Stomach smooth muscle (tissue), 2 donors: ENCODE measurements around the gene ZBTB21.

ENCODE experiments used
- H3K27ac ChIP-seq: one replicate; pipeline ENCODE4 v1.7.0; 2013; ENCODE audit warnings: mild to moderate bottlenecking, low read length, inconsistent platforms
- H3K27me3 ChIP-seq, 2 donors: one replicate each; pipeline ENCODE4 v1.7.0; 2013; ENCODE audit warnings: low read length in 2 of 2; ENCODE audit not compliant: insufficient read depth in 2 of 2, control insufficient read depth in 1 of 2
- H3K36me3 ChIP-seq, 2 donors: one replicate each; pipeline ENCODE4 v1.7.0; 2013; ENCODE audit warnings: low read length in 2 of 2; ENCODE audit not compliant: control insufficient read depth in 2 of 2, insufficient read depth in 2 of 2
- H3K4me1 ChIP-seq: one replicate; pipeline ENCODE4 v1.7.0; 2013; ENCODE audit warnings: low read length; ENCODE audit not compliant: control insufficient read depth, insufficient read depth
- H3K4me3 ChIP-seq, 2 donors: one replicate each; pipeline ENCODE4 v1.7.0; 2013; ENCODE audit warnings: low read length in 2 of 2
- H3K9ac ChIP-seq, 2 donors: one replicate each; pipeline ENCODE4 v1.7.0; 2013; ENCODE audit warnings: low read length in 2 of 2, mild to moderate bottlenecking in 1 of 2
- H3K9me3 ChIP-seq, 2 donors: one replicate each; pipeline ENCODE4 v1.7.0; 2013; ENCODE audit warnings: low read length in 2 of 2; ENCODE audit not compliant: control insufficient read depth in 2 of 2
- donor health status: healthy.
- donor health status: Pancreatic carcinoma.

ZBTB21 gene

DNA sequence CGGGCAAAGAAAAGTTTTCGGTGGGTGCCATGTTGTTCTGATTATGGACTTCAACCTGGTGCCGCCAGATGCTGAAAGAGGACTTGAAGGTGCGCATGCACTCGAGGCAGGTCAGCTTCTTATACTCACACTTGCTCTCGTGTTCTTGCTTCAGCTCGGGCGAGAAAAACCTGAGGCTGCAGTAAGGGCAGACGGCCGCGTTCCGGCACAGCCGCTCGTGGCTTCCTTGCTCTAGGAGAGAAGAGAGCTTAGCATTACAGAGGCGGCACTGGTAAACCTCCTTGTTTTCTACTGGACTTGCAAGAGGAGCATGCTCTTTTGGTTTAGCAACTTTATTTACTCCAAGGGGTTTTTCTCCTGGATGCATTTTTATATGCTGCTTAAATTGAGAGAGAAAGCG, 18.5 kb downstream of the ZBTB21 start:
- Histone ChIP-seq H3K4me3 (no peak overlapping the region), H3K27me3 (no peaks in the 10 kb centered on the region), H3K9ac (no peak overlapping the region), H3K36me3 (peaks cover 26 to 40% of the 10 kb centered on the region in 2 donors), H3K27ac (no peak overlapping the region), H3K9me3 (no peaks in the 10 kb centered on the region), H3K4me1 (no peaks in the 10 kb centered on the region)

DNA sequence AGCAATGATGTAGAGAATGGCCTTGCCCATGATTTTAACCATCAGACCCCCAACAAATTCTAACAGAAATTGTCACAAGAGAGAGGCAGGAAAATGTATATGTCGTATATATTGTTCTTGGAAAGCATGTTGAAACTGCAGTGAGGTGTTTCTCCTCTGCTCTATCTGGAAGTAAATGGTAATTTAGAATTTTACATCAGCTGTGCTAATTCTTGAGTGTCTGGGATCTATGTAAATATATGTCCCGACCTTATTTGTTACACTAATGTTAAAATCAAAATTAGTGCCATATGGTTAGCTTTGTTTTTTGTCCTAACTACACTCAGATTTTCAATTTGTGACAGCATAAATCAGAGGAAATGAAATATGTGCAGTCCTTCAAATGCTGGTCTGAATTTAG, 20.5 kb downstream of the ZBTB21 start:
- no peaks in the 10 kb centered on the region for H3K9me3 ChIP-seq
- H3K36me3 ChIP-seq: peaks cover 26 to 34% of the 10 kb centered on the region in 2 donors
- H3K9ac ChIP-seq: no peak overlapping the region
- H3K4me1 ChIP-seq: no peaks in the 10 kb centered on the region
- no peaks in the 10 kb centered on the region for H3K27me3 ChIP-seq
- H3K4me3 ChIP-seq: no peak overlapping the region
- H3K27ac ChIP-seq: no peak overlapping the region

DNA sequence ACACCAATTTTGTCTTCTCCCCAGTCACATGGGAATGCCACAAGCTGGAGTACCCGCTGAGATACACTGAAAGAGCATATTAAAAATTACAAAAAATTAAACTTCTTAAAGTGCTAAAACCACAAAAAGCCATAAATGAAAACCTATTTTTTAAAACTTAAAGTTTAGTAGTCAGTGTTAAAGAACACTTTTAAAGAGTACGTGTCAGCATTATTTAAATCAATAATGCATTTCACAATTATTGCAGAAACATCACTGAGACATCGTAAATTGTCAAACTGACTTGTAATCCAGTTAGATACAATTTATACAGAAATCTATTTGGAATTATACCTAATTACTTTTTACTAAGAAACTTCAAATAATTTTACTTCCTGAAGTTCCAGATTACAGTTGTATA, 22.9 kb downstream of the ZBTB21 start:
- no peak overlapping the region for H3K9ac ChIP-seq
- H3K4me3 ChIP-seq: no peak overlapping the region
- peaks cover 16 to 20% of the 10 kb centered on the region in 2 donors for H3K36me3 ChIP-seq
- no peaks in the 10 kb centered on the region for H3K4me1 ChIP-seq
- no peaks in the 10 kb centered on the region for H3K9me3 ChIP-seq
- H3K27ac ChIP-seq: no peak overlapping the region
- H3K27me3 ChIP-seq: no peaks in the 10 kb centered on the region

DNA sequence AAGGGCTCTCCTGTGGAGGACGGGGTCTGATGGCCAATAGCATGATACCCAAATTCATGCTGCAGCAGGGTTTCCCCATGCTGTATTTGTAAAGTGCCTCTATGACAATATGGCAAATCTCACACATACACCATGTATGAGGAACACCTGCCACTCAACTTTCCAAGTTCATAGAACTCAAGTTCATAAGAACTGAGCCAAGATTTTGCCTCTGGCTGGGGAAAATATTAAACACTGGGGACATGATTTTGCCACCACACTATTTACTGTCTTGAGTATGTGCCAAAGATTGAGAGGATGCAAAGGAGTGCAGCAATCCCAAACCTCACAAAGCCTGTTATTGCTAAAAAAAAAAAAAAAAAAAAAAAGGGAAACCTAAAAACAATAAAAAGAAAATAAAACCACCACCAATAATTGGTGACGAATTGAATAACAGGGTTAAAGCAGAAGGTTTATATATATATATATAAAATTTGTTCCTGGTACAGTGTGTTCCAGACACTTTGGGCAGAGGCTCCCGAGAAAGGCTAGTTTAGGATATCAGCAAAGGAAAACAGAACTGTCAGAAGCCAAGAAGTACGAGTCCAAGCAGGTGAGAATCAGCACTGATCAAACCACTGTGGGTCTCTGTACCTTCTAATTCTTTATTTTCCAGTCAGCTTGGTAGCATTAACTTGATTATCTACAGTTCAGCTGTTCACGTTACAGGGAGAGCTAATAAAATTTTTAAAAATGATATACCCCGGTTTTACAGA, 24.3 kb downstream of the ZBTB21 start:
- no peaks in the 10 kb centered on the region for H3K27me3 ChIP-seq
- peaks cover 2 to 5% of the 10 kb centered on the region in 2 donors for H3K36me3 ChIP-seq
- no peaks in the 10 kb centered on the region for H3K4me1 ChIP-seq
- no peak overlapping the region for H3K9ac ChIP-seq
- H3K27ac ChIP-seq: no peak overlapping the region
- no peaks in the 10 kb centered on the region for H3K9me3 ChIP-seq
- H3K4me3 ChIP-seq: no peak overlapping the region

DNA sequence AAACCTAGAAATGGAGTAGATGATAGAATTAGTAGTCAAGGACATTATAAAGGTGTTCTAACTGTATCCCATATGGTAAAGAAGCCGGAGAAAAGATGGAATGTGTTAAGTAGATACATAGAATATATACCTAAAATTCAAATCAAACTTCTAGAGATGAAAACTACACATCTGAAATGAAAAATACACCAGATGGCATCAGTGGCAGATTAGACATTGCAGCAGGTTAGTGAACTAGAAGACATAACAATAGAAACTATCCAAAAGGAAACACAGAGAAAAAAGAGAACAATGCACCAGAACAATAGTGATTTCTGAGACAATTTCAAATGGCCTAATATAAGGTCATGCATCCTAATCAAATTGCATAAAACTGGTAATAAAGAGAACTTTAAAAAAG, 26.9 kb downstream of the ZBTB21 start:
- Histone ChIP-seq H3K36me3 (no peaks in the 10 kb centered on the region), H3K4me3 (no peak overlapping the region), H3K9me3 (peaks cover 0 to 7% of the 10 kb centered on the region in 2 donors), H3K9ac (no peak overlapping the region), H3K27ac (no peak overlapping the region), H3K27me3 (no peaks in the 10 kb centered on the region), H3K4me1 (peaks cover 2% of the 10 kb centered on the region)

DNA sequence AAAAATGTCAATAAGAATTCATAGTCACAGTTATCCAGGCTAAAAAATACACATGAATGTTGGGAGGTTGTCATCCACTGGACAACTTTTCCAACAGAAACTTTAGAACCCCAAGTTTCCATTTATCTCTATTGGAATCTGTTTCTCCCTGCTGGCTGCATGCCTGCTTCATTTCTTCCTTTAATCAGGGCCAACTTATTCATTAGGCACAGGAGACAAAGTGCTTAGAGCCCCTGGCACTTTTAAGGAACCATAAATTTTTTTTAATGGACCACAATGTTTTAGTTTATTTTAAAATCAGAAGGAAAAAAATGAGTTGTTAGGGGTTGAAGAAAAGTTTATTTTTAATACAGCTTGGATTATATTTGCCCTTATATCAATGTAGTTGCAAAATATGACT, 29.6 kb downstream of the ZBTB21 start:
- Histone ChIP-seq H3K36me3 (no peaks in the 10 kb centered on the region), H3K4me1 (peaks cover 2% of the 10 kb centered on the region), H3K27ac (no peak overlapping the region), H3K27me3 (no peaks in the 10 kb centered on the region), H3K9me3 (peaks cover 0 to 7% of the 10 kb centered on the region in 2 donors), H3K4me3 (no peak overlapping the region), H3K9ac (no peak overlapping the region)

DNA sequence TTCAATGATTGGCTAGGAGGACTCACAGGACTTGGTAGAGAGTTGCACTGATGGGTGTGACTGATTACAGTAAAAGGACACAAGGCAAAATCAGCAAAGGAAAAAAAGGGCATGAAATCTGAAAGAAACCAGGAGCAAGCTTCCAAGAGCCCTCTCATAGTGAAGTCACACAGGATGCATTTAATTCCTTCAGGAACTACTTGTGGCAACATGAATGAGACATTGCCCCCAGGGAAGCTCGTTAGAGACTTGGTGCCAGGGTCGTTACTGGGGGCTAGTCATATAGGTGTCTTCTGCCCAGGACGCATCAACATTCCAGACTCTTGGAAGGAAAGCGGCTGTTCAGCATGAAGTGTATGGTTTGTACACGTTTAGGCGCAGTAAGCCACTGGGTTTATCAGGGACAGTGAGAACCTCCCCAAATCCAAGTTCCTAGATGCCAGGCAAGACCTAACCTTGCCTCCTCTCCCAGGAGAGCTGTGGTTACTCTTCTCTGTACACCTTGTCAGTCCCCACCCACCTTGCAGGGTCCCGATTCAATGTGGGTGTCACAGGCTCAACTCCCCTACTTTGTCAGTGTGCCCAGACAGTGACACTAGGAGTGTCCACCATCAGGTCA, 30.3 kb downstream of the ZBTB21 start:
- Histone ChIP-seq H3K9me3 (peaks cover 0 to 7% of the 10 kb centered on the region in 2 donors), H3K27me3 (no peaks in the 10 kb centered on the region), H3K4me1 (peaks cover 2% of the 10 kb centered on the region), H3K4me3 (no peak overlapping the region), H3K36me3 (no peaks in the 10 kb centered on the region), H3K27ac (no peak overlapping the region), H3K9ac (no peak overlapping the region)

DNA sequence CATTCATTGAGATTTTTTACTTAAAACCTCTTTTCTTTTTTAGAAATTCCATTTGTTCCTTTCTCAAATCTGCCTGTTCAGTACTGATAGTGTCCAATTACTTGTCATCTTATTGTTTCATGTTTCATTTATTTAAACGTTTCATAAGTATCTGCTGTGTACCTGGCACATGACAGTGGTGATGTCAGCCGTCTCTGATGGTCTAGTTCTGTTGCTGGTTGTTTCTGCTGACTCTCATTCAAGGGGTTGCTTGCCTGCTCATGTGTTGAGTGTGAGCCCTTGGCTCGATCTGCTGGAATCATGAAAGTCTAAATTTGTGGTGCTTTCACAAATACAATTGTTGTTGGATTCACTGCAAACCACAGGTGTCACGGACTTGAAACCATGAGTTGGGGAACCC, 30.8 kb downstream of the ZBTB21 start:
- Histone ChIP-seq H3K36me3 (no peaks in the 10 kb centered on the region), H3K27me3 (no peaks in the 10 kb centered on the region), H3K9me3 (peaks cover 0 to 7% of the 10 kb centered on the region in 2 donors), H3K4me1 (peaks cover 2% of the 10 kb centered on the region), H3K9ac (no peak overlapping the region), H3K27ac (no peak overlapping the region), H3K4me3 (no peak overlapping the region)

DNA sequence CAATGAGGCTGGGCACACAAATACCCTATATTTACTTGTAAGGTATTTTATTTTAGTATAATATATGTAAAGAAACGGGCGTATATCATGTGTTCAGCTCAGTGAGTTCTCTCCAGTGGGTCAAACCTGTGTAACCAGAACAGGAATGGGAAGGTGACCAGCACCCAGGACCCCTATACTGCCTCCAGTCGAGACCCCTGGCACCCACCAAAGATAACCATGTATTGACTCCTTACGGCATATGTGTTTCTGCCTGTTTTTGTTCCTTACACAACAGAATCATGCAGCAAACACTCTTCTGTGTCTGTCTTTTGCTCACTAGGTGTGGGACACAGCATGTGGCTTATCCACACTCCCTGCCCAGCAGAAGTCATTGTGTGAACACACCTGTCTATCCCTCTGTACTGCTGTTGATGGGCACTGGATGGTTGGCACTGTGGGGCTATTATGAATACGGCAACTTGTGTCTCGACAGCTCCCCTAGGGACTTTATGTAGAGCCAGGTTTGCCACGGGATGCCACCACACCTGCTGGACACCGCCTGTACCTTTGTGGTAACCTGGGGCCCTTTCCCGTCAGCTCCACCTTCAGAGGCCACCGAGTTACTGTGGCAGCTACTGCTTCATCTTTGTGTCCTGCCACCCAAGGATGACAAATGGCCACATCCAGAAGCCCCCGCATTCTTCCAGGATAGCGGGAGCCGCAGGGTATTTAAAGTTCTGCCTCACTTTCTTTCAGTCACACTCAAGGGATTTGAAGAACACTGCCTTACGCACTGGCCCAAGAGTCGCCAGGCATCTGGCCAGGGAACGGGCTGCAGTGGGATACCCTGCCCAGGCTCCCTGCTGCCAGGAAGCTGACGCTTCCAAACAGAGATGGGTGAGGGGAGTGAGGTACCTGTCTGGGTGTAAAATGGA, 32.9 kb downstream of the ZBTB21 start:
- H3K4me3 ChIP-seq: no peak overlapping the region
- no peak overlapping the region for H3K9ac ChIP-seq
- H3K4me1 ChIP-seq: peaks cover 2% of the 10 kb centered on the region
- H3K36me3 ChIP-seq: no peaks in the 10 kb centered on the region
- H3K9me3 ChIP-seq: peaks cover 0 to 7% of the 10 kb centered on the region in 2 donors
- no peaks in the 10 kb centered on the region for H3K27me3 ChIP-seq
- no peak overlapping the region for H3K27ac ChIP-seq

DNA sequence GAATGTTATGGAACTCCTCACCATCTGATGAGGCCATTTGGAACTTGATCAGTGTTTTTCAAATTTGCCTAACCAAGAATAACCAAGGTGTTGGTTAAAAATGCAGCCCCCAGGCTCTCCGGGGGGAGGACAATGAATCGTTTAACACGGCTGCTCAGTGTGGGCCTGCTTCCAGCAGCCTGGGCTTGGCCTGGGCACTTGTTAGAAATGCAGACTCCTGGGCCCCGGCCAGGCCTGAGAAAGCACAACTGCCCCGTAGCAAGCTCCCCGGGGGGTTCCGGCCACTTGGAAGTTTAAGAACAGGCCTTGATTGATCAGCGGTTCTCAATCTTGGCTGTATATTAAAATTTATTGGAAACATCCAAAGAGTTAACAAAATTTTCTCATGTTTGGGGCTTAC, 33.5 kb downstream of the ZBTB21 start:
- no peak overlapping the region for H3K4me3 ChIP-seq
- H3K27me3 ChIP-seq: no peaks in the 10 kb centered on the region
- H3K9me3 ChIP-seq: peaks cover 0 to 7% of the 10 kb centered on the region in 2 donors
- no peak overlapping the region for H3K9ac ChIP-seq
- no peak overlapping the region for H3K27ac ChIP-seq
- peaks cover 2% of the 10 kb centered on the region for H3K4me1 ChIP-seq
- no peaks in the 10 kb centered on the region for H3K36me3 ChIP-seq
